ENCODE measurements around the gene SLC8B1.

DNA sequence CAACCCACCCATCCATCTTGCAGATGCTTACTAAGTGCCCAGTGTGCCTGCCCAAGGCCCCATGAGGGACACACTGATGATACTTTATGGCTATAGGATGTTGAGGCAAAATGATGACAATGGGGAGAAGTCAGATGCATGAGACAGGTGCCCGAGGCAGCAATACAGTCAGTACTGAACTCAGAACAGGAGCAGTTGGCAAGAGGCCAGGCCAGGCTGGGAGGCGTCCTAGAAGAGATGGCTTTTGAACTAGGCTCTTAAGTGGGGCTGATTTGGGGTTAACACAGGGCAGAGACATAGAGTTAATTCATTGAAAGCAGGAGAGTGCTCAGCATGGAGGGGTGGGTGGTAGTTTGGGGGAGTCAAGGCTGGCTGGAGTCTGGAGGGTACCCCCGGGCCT, 39.1 kb upstream of the SLC8B1 start:
- no peak for TF ChIP-seq POLR2A (IDR thresholded peaks at IDR 0.05)
- TF ChIP-seq, protein P1, sequence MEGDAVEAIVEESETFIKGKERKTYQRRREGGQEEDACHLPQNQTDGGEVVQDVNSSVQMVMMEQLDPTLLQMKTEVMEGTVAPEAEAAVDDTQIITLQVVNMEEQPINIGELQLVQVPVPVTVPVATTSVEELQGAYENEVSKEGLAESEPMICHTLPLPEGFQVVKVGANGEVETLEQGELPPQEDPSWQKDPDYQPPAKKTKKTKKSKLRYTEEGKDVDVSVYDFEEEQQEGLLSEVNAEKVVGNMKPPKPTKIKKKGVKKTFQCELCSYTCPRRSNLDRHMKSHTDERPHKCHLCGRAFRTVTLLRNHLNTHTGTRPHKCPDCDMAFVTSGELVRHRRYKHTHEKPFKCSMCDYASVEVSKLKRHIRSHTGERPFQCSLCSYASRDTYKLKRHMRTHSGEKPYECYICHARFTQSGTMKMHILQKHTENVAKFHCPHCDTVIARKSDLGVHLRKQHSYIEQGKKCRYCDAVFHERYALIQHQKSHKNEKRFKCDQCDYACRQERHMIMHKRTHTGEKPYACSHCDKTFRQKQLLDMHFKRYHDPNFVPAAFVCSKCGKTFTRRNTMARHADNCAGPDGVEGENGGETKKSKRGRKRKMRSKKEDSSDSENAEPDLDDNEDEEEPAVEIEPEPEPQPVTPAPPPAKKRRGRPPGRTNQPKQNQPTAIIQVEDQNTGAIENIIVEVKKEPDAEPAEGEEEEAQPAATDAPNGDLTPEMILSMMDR (IDR thresholded peaks at IDR 0.05), result no peak
- no peak for TF ChIP-seq POLR2AphosphoS5 (IDR thresholded peaks at IDR 0.05; ENCODE audit: insufficient read depth in 1 of 2, low read depth in 1 of 2)

All from vagina (tissue), 2 donors.